Sigmoid colon (tissue), 7 donors: ENCODE results near the gene S1PR4. TPM values are rescaled to one million over a fixed set of nuclear protein-coding genes. Genes with fewer than 3 reads are reported as not detected.

Experiments used
- DNase-seq: peaks from one replicate; pipeline ENCODE4 v3.0.0-alpha.2; 2019
- H3K27ac ChIP-seq, 4 donors: fragments of 200-600 bp; sonication (generic); one replicate each; pipeline ENCODE4 v1.5.1; 2016 to 2019; ENCODE audit warnings: mild to moderate bottlenecking in 1 of 4
- H3K27me3 ChIP-seq, 3 donors: fragments of 200-600 bp; sonication (generic); one replicate each; pipeline ENCODE4 v1.5.1; 2019; ENCODE audit warnings: mild to moderate bottlenecking in 1 of 3
- H3K36me3 ChIP-seq, 4 donors: fragments of 200-600 bp; sonication (generic); one replicate each; pipeline ENCODE4 v1.5.1; 2016 to 2019
- H3K4me1 ChIP-seq, 4 donors: fragments of 200-600 bp; sonication (generic); one replicate each; pipeline ENCODE4 v1.5.1; 2017 to 2019
- H3K4me3 ChIP-seq, 4 donors: fragments of 200-600 bp; sonication (generic); one replicate each; pipeline ENCODE4 v1.5.1; 2017 to 2019; ENCODE audit warnings: mild to moderate bottlenecking in 2 of 4, moderate library complexity in 1 of 4
- H3K9me3 ChIP-seq, 4 donors: fragments of 200-600 bp in 3 of 4; sonication (generic) in 3 of 4; one replicate each; pipeline versions ENCODE4 v1.5.1 to v1.6.1; 2013 to 2019
- CTCF ChIP-seq, 4 experiments: fragments of 450-650 bp in 3 of 4; fragments of 200-600 bp in 1 of 4; IDR thresholded peaks; one replicate each; pipeline ENCODE4 v1.5.1; 2016 to 2019; ENCODE audit warnings: antibody characterized with exemption in 4 of 4, mild to moderate bottlenecking in 3 of 4, moderate library complexity in 2 of 4
- EP300 ChIP-seq, 4 donors: sonication (generic); formaldehyde crosslinking; IDR thresholded peaks; one replicate each; pipeline ENCODE4 v1.6.1; 2017; ENCODE audit warnings: antibody characterized with exemption in 4 of 4
- POLR2A ChIP-seq, 2 donors: fragments of 450-650 bp; IDR thresholded peaks; one replicate each; pipeline ENCODE4 v1.6.1; 2016; ENCODE audit warnings: antibody characterized with exemption in 2 of 2, mild to moderate bottlenecking in 2 of 2, moderate library complexity in 2 of 2
- POLR2AphosphoS5 ChIP-seq, 4 donors: sonication (generic); formaldehyde crosslinking; IDR thresholded peaks; one replicate each; pipeline ENCODE4 v1.6.1; 2017; ENCODE audit warnings: antibody characterized with exemption in 4 of 4
- WGBS, 2 donors: extraction: QIAGEN DNeasy Blood & Tissue Kit; methylation state at CpG; one replicate each; pipeline ENCODE4 v1.1.7; 2013; 5-methylcytosine and 5-hydroxymethylcytosine counted together
- intact Hi-C: fragments of 100-400 bp; cut with DNase I; formaldehyde crosslinking; loops from one replicate; pipeline ENCODE4 v1.15.1; 2023
- polyA plus RNA-seq, 3 donors: library from polyadenylated mRNA; stranded (reverse); fragments of 200-250 nt; gene quantifications; one replicate each; pipeline ENCODE4 v1.2.3, GENCODE V29; 2013
- total RNA-seq, 4 donors: library from RNA; depleted of rRNA; stranded (reverse); fragments of >200 nt; gene quantifications; one replicate each; pipeline ENCODE4 v1.1.0, GENCODE V29; 2016
- donor health status: healthy with polysubstance abuse.
- donor health status: Bipolar disorder and iron deficiency.
- donor health status: healthy.

S1PR4 gene
- total and polyA plus RNA-seq, 7 donors: 0.33 to 24.4 (median 0.60) TPM; not detected in 2

- intact Hi-C loops: no loop called here
These were observed 25.5 kb downstream of the S1PR4 start for GRCh38 chr19:3203805-3204645.

GRCh38 chr19:3204646-3205275 lies 26.2 kb downstream of the S1PR4 start:
- DNase-seq: no peak
- H3K36me3 ChIP-seq: peaks cover 0 to 54% (median 27%) of the 10 kb centered on the region in 4 donors
- no peaks in the 10 kb centered on the region for H3K27me3 ChIP-seq
- no peaks in the 10 kb centered on the region for H3K9me3 ChIP-seq
- TF ChIP-seq CTCF (IDR thresholded peaks at IDR 0.05): no peak
- TF ChIP-seq POLR2AphosphoS5 (IDR thresholded peaks at IDR 0.05): no peak
- no peak for TF ChIP-seq POLR2A (IDR thresholded peaks at IDR 0.05)
- TF ChIP-seq EP300 (IDR thresholded peaks at IDR 0.05): no peak
- no peaks in the 10 kb centered on the region for H3K4me1 ChIP-seq
- 93 to 95% methylated on average over 35 of the region's 35 CpGs for WGBS, 2 donors
- intact Hi-C loops: no loop called here
- no peak overlapping the region for H3K27ac ChIP-seq
- H3K4me3 ChIP-seq: no peak overlapping the region

More at GRCh38 chr19:3203805-3204645, 25.5 kb downstream of the S1PR4 start:
- no peaks in the 10 kb centered on the region for H3K4me1 ChIP-seq
- no peaks in the 10 kb centered on the region for H3K27me3 ChIP-seq
- H3K27ac ChIP-seq: no peak overlapping the region
- WGBS, 2 donors: 95 to 96% methylated on average over 43 of the region's 43 CpGs
- no peak overlapping the region for H3K4me3 ChIP-seq
- H3K9me3 ChIP-seq: no peaks in the 10 kb centered on the region
- TF ChIP-seq POLR2A (IDR thresholded peaks at IDR 0.05): no peak
- no peak for TF ChIP-seq POLR2AphosphoS5 (IDR thresholded peaks at IDR 0.05)
- no peak for TF ChIP-seq EP300 (IDR thresholded peaks at IDR 0.05)
- no peak for TF ChIP-seq CTCF (IDR thresholded peaks at IDR 0.05)
- no peak for DNase-seq
- peaks cover 0 to 58% (median 27%) of the 10 kb centered on the region in 4 donors for H3K36me3 ChIP-seq

- TF ChIP-seq POLR2AphosphoS5 (IDR thresholded peaks at IDR 0.05): no peak
- no peak for TF ChIP-seq CTCF (IDR thresholded peaks at IDR 0.05)
- no peak for TF ChIP-seq EP300 (IDR thresholded peaks at IDR 0.05)
- no peak for TF ChIP-seq POLR2A (IDR thresholded peaks at IDR 0.05)
- no peaks in the 10 kb centered on the region for H3K27me3 ChIP-seq
- H3K27ac ChIP-seq: no peak overlapping the region
- WGBS, 2 donors: 95% methylated on average over 28 of the region's 28 CpGs
- H3K4me3 ChIP-seq: no peak overlapping the region
- no peak for DNase-seq
- intact Hi-C loops: no loop called here
- H3K36me3 ChIP-seq: peaks cover 0 to 48% (median 27%) of the 10 kb centered on the region in 4 donors
- H3K9me3 ChIP-seq: no peaks in the 10 kb centered on the region
- H3K4me1 ChIP-seq: no peaks in the 10 kb centered on the region
These were observed 27.8 kb downstream of the S1PR4 start for GRCh38 chr19:3206216-3206953.

GRCh38 chr19:3207461-3208242 lies 29.1 kb downstream of the S1PR4 start:
- intact Hi-C loops: no loop called here
- TF ChIP-seq POLR2AphosphoS5 (IDR thresholded peaks at IDR 0.05): no peak
- TF ChIP-seq EP300 (IDR thresholded peaks at IDR 0.05): no peak
- no peak for TF ChIP-seq POLR2A (IDR thresholded peaks at IDR 0.05)
- no peak for TF ChIP-seq CTCF (IDR thresholded peaks at IDR 0.05)
- 88 to 93% methylated on average over 43 of the region's 43 CpGs for WGBS, 2 donors
- Histone ChIP-seq H3K36me3 (peaks cover 0 to 48% (median 26%) of the 10 kb centered on the region in 4 donors), H3K4me3 (no peak overlapping the region), H3K27ac (no peak overlapping the region), H3K4me1 (no peaks in the 10 kb centered on the region), H3K9me3 (no peaks in the 10 kb centered on the region), H3K27me3 (no peaks in the 10 kb centered on the region)
- DNase-seq: no peak
